Endothelial cell (in vitro differentiated cells): ENCODE results near the gene CD58. TPM values are rescaled to one million over a fixed set of nuclear protein-coding genes. Genes with fewer than 3 reads are reported as not detected.

ENCODE experiments used
- DNase-seq: peaks from one replicate; pipeline ENCODE4 v3.0.0; 2021; ENCODE audit warnings: low spot score
- H3K27ac Mint-ChIP-seq: one replicate; pipeline ENCODE4 v1.8.0; 2021; ENCODE audit warnings: mixed read lengths, inconsistent platforms; ENCODE audit not compliant: unreplicated experiment
- H3K27me3 Mint-ChIP-seq: one replicate; pipeline ENCODE4 v1.8.0; 2021; ENCODE audit warnings: mild to moderate bottlenecking, moderate library complexity, mixed read lengths, inconsistent platforms; ENCODE audit not compliant: unreplicated experiment
- H3K36me3 Mint-ChIP-seq: one replicate; pipeline ENCODE4 v1.8.0; 2021; ENCODE audit warnings: mild to moderate bottlenecking, low read depth, mixed read lengths, inconsistent platforms; ENCODE audit not compliant: unreplicated experiment
- H3K4me1 Mint-ChIP-seq: one replicate; pipeline ENCODE4 v1.8.0; 2021; ENCODE audit warnings: mild to moderate bottlenecking, mixed read lengths, inconsistent platforms; ENCODE audit not compliant: unreplicated experiment
- H3K4me3 Mint-ChIP-seq: one replicate; pipeline ENCODE4 v1.8.0; 2021; ENCODE audit warnings: mild to moderate bottlenecking, mixed read lengths, inconsistent platforms; ENCODE audit not compliant: unreplicated experiment
- H3K9me3 Mint-ChIP-seq: one replicate; pipeline ENCODE4 v1.8.0; 2021; ENCODE audit warnings: mixed read lengths, inconsistent platforms; ENCODE audit not compliant: unreplicated experiment
- total RNA-seq: library from RNA; stranded (reverse); fragmentation: NEBNext Ultra II Directional; extraction: Animal tissue kit (Norgen Biotek cat#: 25700); gene quantifications from one replicate; pipeline ENCODE4 v1.2.1, GENCODE V29; 2021; ENCODE audit not compliant: unreplicated experiment
- TF ChIP-seq, protein P1 (sequence below): fragments of 200-600 bp; sonication (generic); IDR thresholded peaks from one replicate; pipeline ENCODE4 v1.5.0; 2021; ENCODE audit warnings: antibody characterized with exemption; ENCODE audit not compliant: unreplicated experiment

Gene CD58
- total RNA-seq, 1 donor from 2014 or later, result 9.0 TPM

DNA sequence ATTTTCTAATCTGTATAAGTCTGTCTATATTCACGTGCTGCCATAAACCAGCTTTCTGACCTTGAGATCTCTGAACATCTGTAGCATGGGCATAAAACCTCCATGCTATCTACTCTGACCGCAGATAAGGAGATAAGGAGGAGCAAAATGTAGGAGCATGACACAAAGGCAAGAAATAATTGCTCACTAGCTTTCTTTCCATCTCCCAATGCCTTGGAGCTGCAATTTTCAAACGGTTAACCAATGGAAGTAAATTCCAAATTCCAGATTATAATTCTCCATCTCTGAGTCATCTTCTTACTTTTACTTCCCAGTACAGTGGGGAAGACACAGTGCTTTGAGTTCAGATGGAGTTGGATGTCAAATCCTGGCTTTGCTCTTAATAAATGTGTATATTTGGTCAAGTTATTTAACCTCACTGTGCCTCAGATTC is 41.6 kb downstream of the CD58 start:
- Mint-ChIP-seq H3K9me3 (no peaks in the 10 kb centered on the region), H3K4me3 (no peak overlapping the region), H3K27ac (no peak overlapping the region), H3K36me3 (peaks cover 12% of the 10 kb centered on the region), H3K27me3 (no peaks in the 10 kb centered on the region), H3K4me1 (no peaks in the 10 kb centered on the region)
- TF ChIP-seq, protein P1, sequence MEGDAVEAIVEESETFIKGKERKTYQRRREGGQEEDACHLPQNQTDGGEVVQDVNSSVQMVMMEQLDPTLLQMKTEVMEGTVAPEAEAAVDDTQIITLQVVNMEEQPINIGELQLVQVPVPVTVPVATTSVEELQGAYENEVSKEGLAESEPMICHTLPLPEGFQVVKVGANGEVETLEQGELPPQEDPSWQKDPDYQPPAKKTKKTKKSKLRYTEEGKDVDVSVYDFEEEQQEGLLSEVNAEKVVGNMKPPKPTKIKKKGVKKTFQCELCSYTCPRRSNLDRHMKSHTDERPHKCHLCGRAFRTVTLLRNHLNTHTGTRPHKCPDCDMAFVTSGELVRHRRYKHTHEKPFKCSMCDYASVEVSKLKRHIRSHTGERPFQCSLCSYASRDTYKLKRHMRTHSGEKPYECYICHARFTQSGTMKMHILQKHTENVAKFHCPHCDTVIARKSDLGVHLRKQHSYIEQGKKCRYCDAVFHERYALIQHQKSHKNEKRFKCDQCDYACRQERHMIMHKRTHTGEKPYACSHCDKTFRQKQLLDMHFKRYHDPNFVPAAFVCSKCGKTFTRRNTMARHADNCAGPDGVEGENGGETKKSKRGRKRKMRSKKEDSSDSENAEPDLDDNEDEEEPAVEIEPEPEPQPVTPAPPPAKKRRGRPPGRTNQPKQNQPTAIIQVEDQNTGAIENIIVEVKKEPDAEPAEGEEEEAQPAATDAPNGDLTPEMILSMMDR, result no peak
- DNase-seq, result no peak

DNA sequence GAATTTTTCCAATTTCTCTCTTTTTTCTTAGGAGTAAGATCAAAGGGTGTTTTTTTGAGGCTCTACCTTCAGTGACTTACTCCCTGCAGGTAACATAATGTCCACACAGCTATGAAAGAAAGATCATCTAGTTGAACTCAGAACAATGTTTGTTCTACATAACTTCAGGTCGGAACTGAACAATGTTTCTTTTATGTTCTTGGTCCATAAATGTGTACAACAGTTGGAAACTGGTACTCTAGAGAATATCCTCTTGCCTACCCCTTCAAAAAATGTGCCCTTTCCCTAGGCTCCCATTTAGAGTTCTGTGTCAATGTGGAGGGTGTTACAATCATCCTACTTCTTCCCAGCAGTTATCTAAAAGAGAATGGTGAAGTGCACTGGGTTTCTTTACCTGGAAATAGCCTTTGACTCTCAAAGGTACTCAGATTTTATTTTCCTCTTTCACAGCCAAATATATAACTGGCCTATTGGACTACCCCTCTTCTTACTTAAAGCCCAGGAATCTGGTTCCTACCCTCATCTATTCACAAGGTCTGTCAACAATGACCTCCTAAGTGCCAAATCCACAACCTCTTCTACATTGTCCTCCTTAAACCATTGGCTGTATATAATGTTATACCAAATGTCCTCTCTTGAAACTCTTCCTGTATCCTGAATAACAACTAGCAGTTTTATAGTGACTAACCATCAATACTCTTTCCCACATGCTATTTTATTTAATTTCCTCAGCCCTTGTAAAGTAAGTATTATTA is 42.3 kb downstream of the CD58 start:
- Mint-ChIP-seq H3K36me3 (peaks cover 6% of the 10 kb centered on the region), H3K4me3 (no peak overlapping the region), H3K27me3 (no peaks in the 10 kb centered on the region), H3K9me3 (no peaks in the 10 kb centered on the region), H3K27ac (no peak overlapping the region), H3K4me1 (no peaks in the 10 kb centered on the region)
- DNase-seq, result no peak
- TF ChIP-seq, protein P1, result no peak

DNA sequence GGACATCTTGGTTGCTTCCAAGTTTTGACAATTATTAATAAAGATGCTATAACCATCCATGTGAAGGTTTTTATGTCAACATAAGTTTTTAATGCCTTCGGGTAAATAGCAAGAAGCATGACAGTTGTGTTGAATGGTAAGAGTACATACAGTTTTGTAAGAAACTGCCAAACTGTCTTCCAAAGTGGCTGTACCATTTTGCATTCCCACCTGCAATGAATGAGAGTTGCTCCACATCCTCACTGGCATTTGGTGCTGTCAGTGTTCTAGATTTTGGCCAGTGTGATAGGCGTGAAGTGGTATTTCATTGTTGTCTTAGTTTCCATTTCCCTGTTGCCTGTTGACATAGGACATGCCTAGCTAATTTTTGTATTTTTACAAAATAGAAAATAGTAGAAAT is 45.4 kb downstream of the CD58 start:
- no peaks in the 10 kb centered on the region for H3K36me3 Mint-ChIP-seq
- no peak overlapping the region for H3K4me3 Mint-ChIP-seq
- no peaks in the 10 kb centered on the region for H3K9me3 Mint-ChIP-seq
- no peak for DNase-seq
- no peak overlapping the region for H3K27ac Mint-ChIP-seq
- TF ChIP-seq, protein P1, result no peak
- H3K4me1 Mint-ChIP-seq, result no peaks in the 10 kb centered on the region
- no peaks in the 10 kb centered on the region for H3K27me3 Mint-ChIP-seq

DNA sequence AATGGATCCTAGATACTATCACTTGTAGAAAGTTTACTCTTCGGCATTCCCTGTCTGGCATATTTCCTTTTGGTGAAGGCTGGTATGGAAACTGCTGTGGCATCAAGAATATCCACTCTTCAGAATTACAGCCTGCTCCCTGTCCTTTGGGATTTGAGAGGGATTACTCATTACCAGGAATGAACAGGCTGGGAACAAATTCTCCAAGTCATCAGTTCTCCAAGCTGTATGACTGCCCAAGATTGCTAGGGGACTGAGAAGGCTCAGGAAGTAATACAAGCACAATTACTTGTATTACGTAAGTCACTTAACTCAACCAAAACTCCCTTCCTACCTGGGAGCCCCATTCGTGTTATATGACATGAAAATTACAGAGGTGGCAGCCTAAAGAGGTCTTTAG is 49.6 kb downstream of the CD58 start:
- Mint-ChIP-seq H3K27me3 (peaks cover 2% of the 10 kb centered on the region), H3K4me1 (no peaks in the 10 kb centered on the region), H3K9me3 (no peaks in the 10 kb centered on the region), H3K4me3 (no peak overlapping the region), H3K27ac (no peak overlapping the region), H3K36me3 (no peaks in the 10 kb centered on the region)
- TF ChIP-seq, protein P1, result no peak
- no peak for DNase-seq

DNA sequence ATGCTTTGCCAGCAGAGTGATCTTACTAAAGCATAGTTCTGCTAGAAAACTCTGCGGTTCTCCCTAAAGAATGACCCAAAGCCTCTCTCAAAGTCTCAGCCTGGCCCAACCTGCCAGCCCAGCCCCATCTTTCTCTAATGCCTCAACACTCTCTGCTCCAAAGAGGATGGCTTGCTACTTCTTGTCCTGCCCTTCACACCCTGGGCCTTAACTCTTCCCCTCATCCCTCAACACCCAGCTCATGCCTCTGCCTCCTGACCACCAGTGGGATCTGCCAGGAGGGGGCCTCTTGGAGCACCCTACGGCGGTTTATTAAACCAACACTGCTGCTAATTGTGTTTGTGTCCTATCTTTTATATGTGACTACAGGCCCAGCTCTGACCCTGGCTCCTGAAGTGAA is 52.4 kb downstream of the CD58 start:
- Mint-ChIP-seq H3K36me3 (no peaks in the 10 kb centered on the region), H3K4me1 (peaks cover 11% of the 10 kb centered on the region), H3K27me3 (peaks cover 2% of the 10 kb centered on the region), H3K4me3 (no peak overlapping the region), H3K27ac (no peak overlapping the region), H3K9me3 (no peaks in the 10 kb centered on the region)
- TF ChIP-seq, protein P1, result no peak
- no peak for DNase-seq
